Stimulated activated CD8-positive, alpha-beta memory T cell treated with anti-CD3 and anti-CD28 coated beads, Interleukin-7, amount 100 ng/mL, for 1 hour (primary cell): ENCODE data around the gene EFCAB8.
"Not testable (repeated sequence)": the region's sequence is repeated elsewhere in the genome, so short reads cannot be mapped to it uniquely, and the experiment has no call there.

Experiments used
- DNase-seq, 2 donors: peaks; one replicate each; pipeline ENCODE4 v3.0.0-alpha.2; 2020; ENCODE audit warnings: low read depth in 2 of 2

The EFCAB8 gene

DNA sequence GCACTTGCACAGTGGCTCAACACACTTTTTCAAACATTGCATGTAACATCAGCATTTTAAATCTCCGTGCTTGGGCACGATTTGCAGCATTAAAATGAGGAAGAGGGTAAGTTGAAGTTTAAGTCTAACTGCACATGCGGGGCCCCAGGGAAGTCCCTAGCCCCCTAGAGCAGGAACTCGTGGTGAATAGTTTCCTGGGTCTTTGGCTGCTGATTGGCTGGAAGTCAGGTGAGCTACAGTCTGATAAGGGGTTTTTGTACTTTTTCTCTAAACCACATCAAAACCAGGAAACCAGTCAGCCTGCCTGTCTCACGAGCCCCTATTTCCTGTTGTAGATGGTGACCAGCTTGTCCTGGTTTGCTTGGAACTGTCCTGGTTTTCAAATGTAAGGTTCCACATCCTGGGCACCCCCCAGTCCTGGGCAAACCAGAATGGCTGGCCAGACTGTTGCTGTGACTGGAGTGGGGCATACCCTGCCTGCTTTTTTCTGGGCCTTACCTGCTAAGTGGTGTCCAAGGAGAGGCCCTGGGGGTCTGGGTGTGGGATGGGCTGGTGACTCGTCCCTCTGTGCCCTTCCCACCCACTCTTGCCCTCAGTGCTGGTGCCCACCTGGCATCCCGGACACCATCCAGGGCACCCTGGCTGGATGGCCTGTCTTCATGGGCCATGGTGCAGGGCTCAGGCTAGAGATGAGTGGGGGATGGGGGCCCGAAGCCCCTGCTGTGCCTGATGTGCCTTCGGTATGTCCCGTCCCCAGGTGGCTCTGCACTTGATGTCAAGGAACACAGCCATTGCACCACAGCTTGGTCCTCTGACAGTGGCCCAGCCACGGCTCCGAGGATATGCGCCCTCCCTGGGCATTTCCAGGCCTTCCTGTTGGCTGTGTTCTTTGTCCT lies 113.7 kb downstream of the EFCAB8 start:
- peak; percentile 54 for DNase-seq

DNA sequence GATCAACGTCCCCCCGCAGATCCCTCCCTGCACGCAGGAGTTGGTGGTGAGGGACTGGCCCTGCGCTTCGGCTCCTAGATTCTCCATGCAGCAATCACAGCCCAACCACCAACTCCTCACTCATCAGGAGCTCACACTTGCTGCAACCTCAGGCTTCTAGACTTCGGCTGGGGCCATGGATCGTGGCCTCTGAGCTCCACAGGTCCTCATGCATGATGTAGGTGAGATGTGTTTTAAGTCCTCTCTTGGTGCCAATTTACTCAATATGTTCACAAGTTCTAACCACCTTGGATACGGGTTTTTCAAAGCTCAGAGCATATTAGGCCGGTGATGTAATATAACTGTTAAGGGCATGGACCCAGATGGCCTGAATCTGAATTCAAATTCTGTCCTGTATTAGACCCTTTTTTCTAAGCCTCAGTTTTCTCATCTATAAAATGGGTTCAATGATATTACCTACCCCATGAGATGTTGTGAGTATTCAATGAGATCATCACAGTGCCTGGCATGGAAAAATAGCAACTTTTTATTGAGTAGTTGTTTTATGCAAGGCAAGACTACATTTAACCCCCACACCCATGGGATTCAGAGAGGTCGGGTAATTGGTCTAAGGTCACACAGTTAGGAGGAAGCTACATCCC lies 114.5 kb downstream of the EFCAB8 start:
- no peak for DNase-seq

DNA sequence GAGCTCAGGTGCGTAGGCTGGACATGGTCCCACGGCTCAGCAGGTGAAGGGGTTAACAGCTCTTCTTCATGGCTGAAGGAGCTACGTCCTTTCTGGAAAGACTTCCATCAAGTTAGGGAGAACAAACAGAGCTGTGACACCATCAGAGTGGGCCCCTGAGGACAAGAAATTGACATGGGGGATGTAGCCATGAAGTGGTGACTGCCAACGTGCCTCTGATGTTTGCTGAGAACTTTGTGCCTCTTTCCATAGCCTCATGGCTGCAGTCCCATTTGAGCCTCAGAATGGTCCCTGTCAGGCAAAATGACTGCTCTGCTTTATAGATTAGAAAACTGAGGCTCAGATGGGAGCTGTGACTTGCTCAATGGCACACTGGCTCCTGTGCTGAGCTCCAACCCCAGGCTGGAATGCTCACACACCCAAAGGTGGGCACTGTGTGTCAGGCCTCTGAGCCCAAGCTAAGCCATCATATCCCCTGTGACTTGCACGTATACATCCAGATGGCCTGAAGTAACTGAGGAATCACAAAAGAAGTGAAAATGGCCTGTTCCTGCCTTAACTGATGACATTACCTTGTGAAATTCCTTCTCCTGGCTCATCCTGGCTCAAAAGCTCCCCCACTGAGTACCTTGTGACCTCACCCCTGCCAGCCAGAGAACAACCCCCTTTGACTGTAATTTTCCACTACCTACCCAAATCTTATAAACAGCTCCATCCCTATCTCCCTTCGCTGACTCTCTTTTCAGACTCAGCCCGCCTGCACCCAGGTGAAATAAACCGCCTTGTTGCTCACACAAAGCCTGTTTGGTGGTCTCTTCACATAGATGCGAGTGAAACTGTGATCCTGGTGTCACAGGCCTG lies 115.7 kb downstream of the EFCAB8 start:
- DNase-seq, result not testable (repeated sequence)

- DNase-seq, result not testable (repeated sequence)
These were observed 116.4 kb downstream of the EFCAB8 start for GRCh38 chr20:32975121-32975520.

DNA sequence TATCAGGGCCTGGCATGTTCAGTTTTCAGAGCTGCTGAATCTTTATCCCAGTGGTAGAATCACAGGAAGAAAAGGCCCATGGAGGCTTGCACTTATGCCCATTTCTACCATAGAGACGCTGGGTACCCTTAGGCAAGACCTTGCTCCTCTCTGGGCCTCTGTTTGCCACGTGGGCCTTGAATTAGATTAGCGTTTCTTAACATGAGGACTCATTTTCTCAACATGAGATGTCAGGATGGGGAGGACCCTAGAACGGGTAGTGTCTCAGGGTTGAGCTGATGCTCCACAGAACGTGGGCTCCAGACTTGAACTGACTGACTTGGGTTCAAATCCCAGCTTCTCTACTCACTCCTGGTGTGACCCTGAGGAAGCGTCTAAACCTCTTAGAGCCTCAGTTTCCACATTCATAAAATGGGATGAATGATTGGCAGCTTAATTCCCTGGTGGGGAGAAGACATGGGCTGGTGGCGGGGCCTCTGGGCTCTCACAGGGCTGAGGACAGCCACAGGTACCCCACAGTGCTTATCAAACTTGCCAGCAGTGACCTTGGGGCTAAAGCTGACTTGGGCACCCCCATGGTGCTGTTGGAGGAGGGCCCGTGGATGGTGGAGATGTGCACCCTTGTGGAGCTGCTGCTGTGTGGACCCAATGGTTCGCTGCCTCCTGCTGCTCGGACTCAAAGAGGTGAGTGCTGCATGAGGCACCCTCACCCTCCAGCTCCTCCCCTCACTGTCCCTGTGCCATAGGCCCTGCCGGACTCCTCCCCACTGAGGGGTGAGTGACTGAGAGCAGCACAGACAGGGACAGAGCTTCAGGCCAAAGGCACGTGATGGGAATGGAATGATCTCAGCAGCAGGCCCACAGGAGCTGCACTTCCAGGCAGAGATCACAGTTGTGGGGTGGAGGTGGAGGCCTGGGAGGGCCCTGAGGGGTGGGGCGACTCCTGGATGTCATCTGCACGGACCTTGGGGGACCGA lies 117.3 kb downstream of the EFCAB8 start:
- DNase-seq, result no peak

GRCh38 chr20:32976746-32977145 lies 118.0 kb downstream of the EFCAB8 start:
- no peak for DNase-seq

DNA sequence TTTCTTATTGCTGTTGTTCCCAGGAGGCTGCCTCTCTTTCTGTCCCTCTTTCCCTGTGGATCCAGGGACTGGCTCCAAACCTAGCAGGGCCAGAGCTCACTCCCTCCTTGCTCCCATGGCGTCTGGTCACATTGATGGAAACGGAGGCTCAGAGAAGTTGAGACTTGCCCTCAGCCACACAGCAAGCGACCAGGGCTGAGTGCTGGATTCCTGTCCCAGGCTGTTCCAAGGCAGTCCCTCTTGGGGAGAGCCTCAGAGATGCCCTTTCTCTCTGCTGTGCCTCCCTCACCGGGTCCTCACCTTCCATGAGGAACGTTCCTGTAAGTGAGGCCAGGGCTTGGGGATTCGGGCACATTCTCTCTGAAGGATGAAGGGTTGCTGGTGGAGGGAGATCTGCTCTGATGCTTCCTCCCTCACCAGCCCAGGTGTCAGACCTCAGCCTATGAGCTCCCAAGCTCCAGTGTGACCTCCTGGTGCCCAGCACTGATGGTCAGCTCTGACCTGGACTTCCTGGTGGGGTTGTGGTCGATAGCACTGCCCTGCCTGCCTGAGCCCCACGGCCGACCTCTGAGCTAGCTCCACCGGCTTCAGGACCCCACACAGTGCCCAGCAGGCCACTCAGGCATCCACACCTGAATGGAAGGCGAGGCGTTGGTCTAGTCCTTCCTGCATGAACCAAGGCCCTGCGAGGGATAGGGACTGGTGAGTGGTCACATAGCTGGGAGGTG lies 118.7 kb downstream of the EFCAB8 start:
- no peak for DNase-seq

DNA sequence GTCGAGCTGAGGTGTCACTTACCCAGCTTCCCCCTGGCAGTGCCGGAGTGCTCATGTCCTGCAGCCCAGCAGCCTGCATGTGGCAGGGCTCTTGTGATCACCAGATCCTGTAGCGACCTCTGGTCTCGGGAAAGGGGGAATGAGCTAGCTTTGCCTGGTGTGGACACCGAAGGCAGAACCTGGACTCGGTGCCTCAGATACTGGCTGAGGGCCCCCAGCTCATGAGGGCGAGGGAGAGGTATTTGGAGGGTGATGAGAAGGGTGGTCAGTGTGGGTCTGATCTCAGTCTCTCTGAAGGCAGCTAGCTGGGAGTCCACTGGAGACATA lies 119.2 kb downstream of the EFCAB8 start:
- DNase-seq, result no peak

- DNase-seq, result no peak
These were observed 120.7 kb downstream of the EFCAB8 start for GRCh38 chr20:32979201-32979998.

- DNase-seq, result no peak
These were observed 121.6 kb downstream of the EFCAB8 start for GRCh38 chr20:32980131-32980941.

DNA sequence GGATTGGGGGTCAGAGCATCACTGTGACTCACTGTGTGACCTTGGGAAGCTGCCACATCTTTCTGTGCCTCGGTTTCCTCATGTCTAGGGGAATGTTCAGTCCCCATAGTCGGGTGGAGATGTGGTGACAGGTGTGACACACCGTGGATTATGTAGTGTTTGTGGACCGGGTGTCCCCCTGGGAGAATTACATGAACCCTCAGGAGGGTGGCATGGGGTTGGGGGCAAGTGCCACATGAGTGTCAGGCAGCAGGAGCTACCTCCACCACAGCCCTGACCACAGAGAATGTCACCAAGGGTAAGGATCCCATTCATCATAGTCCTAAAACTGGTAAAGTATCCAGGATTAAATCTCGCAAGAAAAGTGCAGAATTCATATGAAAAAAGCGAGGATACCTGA lies 122.3 kb downstream of the EFCAB8 start:
- DNase-seq, result no peak

- no peak for DNase-seq
These were observed 124.1 kb downstream of the EFCAB8 start for GRCh38 chr20:32982617-32983458.

DNA sequence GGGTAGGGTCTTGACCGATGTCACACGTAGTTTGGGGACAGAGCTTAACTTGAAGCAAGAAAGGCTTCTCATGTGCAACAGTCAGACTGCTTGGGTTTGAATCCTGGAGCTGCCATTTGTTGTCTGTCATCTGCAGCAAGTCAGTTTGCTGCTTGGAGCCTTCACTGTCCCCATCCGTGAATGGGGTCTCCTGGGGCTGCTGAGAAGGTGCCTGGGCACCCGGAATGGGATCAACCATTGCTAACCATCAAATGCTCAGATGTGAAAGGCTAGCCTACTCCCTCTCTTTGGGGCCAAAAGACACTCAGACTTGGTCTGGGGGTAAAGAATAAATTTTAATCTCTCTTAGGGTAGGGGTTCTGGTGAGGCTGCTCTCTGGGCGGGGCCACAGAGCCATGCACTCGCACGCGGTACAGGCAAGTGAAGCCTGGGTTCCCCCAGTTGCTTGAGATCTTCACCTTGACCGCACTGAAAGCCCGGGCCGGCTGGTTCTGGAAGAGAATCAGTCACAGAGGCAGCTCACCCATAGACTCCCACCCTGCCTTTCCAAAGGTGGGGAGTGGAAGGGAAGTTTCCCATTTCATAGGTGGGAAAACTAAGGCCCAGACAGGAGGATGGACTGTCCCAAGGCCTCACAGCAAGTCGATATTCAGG lies 124.9 kb downstream of the EFCAB8 start:
- no peak for DNase-seq

DNA sequence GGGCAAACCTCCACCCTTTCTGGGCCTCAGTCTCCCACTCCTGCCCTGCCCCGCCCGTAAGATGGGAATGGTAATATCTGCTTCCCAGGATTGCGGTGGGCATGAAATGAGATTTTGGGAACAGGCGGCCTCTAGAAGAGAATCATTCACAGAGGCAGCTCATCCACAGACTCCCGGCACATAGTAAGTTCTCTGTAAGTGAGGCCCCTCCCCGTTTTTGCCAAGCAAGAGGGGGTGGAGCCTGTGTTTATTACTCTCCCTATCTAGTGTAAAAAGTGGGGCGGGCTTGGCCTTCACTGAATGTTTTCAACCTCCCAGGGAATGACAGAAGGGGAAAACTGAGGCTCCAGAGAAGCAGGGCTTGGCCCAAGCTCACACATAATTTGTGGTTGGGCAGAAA lies 125.5 kb downstream of the EFCAB8 start:
- DNase-seq, result no peak

GRCh38 chr20:32984631-32985354 lies 126.1 kb downstream of the EFCAB8 start:
- DNase-seq, result no peak

DNA sequence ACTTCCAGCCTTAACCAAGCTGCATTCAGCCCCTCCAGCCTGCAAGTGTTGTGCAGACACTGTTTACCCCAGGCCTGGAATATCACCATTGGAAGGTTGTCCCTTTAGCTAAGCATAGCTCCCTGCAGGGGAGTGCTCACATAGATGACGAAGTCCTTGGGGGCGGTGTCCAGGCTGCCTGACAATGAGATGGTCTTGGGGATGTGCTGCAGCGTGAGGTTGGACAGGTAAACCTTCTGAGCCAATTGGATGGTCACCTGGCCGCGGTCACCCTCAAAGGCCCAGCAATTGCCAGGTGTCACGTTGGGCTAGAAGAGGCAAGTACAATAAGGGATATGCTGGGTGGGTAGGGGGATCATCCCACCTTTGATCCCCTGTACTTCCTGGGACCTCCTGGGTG lies 126.9 kb downstream of the EFCAB8 start:
- DNase-seq, result no peak
